Thoracic aorta (tissue), 2 donors: ENCODE results near the gene MAML2. TPM values are rescaled to one million over a fixed set of nuclear protein-coding genes. Genes with fewer than 3 reads are reported as not detected.

Experiments
- ATAC-seq: fragments of 150-250 bp; one replicate; pipeline ENCODE4 v1.8.0; 2017; ENCODE audit warnings: low read depth; ENCODE audit not compliant: insufficient number of reproducible peaks, low FRiP score
- DNase-seq: peaks from one replicate; pipeline ENCODE4 v3.0.0-alpha.2; 2020; ENCODE audit warnings: low spot score
- H3K27ac ChIP-seq, 2 donors: fragments of 200-600 bp; sonication (generic); 1 replicate in 1 of 2; 2 replicates in 1 of 2; pipeline ENCODE4 v1.5.1; 2016; ENCODE audit warnings: mild to moderate bottlenecking in 2 of 2, moderate library complexity in 2 of 2
- H3K27me3 ChIP-seq: fragments of 200-600 bp; sonication (generic); replicated peaks from 2 replicates; pipeline ENCODE4 v1.6.0; 2016; ENCODE audit warnings: mild to moderate bottlenecking; ENCODE audit not compliant: insufficient read depth
- H3K36me3 ChIP-seq: fragments of 200-600 bp; sonication (generic); one replicate; pipeline ENCODE4 v1.5.1; 2016
- H3K4me1 ChIP-seq, 2 donors: fragments of 200-600 bp; sonication (generic); 1 replicate in 1 of 2; 2 replicates in 1 of 2; pipeline versions ENCODE4 v1.5.1 to v1.6.0; 2016; ENCODE audit warnings: low read depth in 2 of 2, mild to moderate bottlenecking in 1 of 2; ENCODE audit not compliant: control insufficient read depth in 1 of 2
- H3K4me3 ChIP-seq: fragments of 200-600 bp; sonication (generic); 2 replicates; pipeline ENCODE4 v1.5.1; 2016; ENCODE audit warnings: mild to moderate bottlenecking
- H3K9me3 ChIP-seq: fragments of 200-600 bp; sonication (generic); 2 replicates; pipeline ENCODE4 v1.5.1; 2016
- total RNA-seq, 2 donors: library from RNA; depleted of rRNA; stranded (reverse); fragments of >200 nt; gene quantifications; one replicate each; pipeline versions ENCODE4 v1.1.0 to v1.2.3, GENCODE V29; 2016
- TF ChIP-seq, protein P1 (sequence below): fragments of 200-600 bp; sonication (generic); IDR thresholded peaks from one replicate; pipeline ENCODE4 v1.5.1; 2019; ENCODE audit warnings: antibody characterized with exemption

Gene MAML2
- total RNA-seq, 2 donors from 2014 or later: 23.4 to 29.6 TPM

DNA sequence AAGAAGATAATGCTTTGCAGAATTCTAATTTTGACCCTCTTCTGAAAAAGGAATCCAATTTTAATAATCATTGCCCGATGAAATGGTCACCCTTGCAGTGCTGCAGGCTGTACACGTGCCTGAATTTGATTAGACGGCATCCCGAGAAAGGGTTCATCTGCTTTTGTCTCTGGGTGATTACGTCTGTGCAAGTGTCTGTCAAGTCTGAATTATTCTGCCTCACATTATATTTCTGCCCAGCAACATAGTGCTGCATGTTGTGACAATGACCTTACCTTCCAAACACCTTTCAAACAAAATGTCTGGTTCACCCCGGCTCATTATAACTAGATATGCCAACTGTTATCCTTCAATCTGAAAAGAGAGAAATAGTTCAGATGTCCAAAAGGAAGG is 164.1 kb downstream of the MAML2 start:
- DNase-seq (no peak), ATAC-seq (no peak)
- H3K4me3 ChIP-seq: no peak overlapping the region
- TF ChIP-seq, protein P1, sequence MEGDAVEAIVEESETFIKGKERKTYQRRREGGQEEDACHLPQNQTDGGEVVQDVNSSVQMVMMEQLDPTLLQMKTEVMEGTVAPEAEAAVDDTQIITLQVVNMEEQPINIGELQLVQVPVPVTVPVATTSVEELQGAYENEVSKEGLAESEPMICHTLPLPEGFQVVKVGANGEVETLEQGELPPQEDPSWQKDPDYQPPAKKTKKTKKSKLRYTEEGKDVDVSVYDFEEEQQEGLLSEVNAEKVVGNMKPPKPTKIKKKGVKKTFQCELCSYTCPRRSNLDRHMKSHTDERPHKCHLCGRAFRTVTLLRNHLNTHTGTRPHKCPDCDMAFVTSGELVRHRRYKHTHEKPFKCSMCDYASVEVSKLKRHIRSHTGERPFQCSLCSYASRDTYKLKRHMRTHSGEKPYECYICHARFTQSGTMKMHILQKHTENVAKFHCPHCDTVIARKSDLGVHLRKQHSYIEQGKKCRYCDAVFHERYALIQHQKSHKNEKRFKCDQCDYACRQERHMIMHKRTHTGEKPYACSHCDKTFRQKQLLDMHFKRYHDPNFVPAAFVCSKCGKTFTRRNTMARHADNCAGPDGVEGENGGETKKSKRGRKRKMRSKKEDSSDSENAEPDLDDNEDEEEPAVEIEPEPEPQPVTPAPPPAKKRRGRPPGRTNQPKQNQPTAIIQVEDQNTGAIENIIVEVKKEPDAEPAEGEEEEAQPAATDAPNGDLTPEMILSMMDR: no peak
- H3K9me3 ChIP-seq: no peaks in the 10 kb centered on the region
- no peaks in the 10 kb centered on the region for H3K36me3 ChIP-seq
- no peaks in the 10 kb centered on the region for H3K27me3 ChIP-seq
- H3K4me1 ChIP-seq: no peaks in the 10 kb centered on the region
- no peak overlapping the region for H3K27ac ChIP-seq

- H3K4me1 ChIP-seq: peaks cover 0 to under 1% of the 10 kb centered on the region in 2 donors
- TF ChIP-seq, protein P1: no peak
- ATAC-seq (no peak), DNase-seq (no peak)
- no peak overlapping the region for H3K27ac ChIP-seq
- H3K4me3 ChIP-seq: no peak overlapping the region
- H3K36me3 ChIP-seq: no peaks in the 10 kb centered on the region
- no peaks in the 10 kb centered on the region for H3K9me3 ChIP-seq
- H3K27me3 ChIP-seq: no peaks in the 10 kb centered on the region
These were observed 164.7 kb downstream of the MAML2 start for GRCh38 chr11:96178049-96178886.

DNA sequence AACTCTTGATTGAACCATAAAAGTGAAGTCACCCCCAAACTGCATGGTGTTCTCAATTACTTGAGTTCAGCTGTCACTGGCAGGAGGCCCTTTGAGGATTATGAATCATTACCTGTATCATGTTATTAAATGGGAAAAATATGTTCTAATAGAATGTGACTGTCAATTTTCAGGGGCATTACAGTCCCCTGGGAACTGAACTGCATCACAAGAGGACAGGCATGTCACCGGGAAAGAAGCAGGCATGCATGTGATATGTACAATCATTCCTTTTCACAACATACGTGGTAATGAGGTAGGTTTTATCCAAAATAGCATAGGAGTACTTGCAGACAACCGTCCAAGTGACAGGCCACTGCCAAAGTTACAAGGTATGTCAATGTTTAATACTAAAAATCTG is 165.8 kb downstream of the MAML2 start:
- ATAC-seq (no peak), DNase-seq (no peak)
- Histone ChIP-seq H3K4me1 (peaks cover 0 to 11% of the 10 kb centered on the region in 2 donors), H3K27ac (no peak overlapping the region), H3K9me3 (no peaks in the 10 kb centered on the region), H3K36me3 (no peaks in the 10 kb centered on the region), H3K4me3 (no peak overlapping the region), H3K27me3 (no peaks in the 10 kb centered on the region)
- TF ChIP-seq, protein P1: no peak

- DNase-seq (no peak), ATAC-seq (no peak)
- H3K27me3 ChIP-seq: no peaks in the 10 kb centered on the region
- no peak overlapping the region for H3K4me3 ChIP-seq
- peaks cover 9 to 26% of the 10 kb centered on the region in 2 donors for H3K4me1 ChIP-seq
- TF ChIP-seq, protein P1: no peak
- H3K27ac ChIP-seq: no peak overlapping the region
- H3K36me3 ChIP-seq: no peaks in the 10 kb centered on the region
- no peaks in the 10 kb centered on the region for H3K9me3 ChIP-seq
These were observed 169.1 kb downstream of the MAML2 start for GRCh38 chr11:96173906-96174305.

- no peak for ATAC-seq
- H3K4me1 ChIP-seq: peaks cover 14 to 31% of the 10 kb centered on the region in 2 donors
- no peak overlapping the region for H3K4me3 ChIP-seq
- no peak for DNase-seq
- H3K36me3 ChIP-seq: no peaks in the 10 kb centered on the region
- no peak overlapping the region for H3K27ac ChIP-seq
- no peaks in the 10 kb centered on the region for H3K9me3 ChIP-seq
- no peaks in the 10 kb centered on the region for H3K27me3 ChIP-seq
- TF ChIP-seq, protein P1: no peak
These were observed 169.6 kb downstream of the MAML2 start for GRCh38 chr11:96173422-96173821.
